COLO829 (cell line): ENCODE data around the gene MICU2.

Experiments used
- DNase-seq: peaks from one replicate; pipeline ENCODE4 v3.0.0; 2012; ENCODE audit warnings: low spot score

Gene MICU2

GRCh38 chr13:21483748-21484147, 120.2 kb downstream of the MICU2 start:
- no peak for DNase-seq

GRCh38 chr13:21481359-21481758, 122.6 kb downstream of the MICU2 start:
- no peak for DNase-seq

- DNase-seq, result peak; percentile 76
Measured at GRCh38 chr13:21478881-21479808, 124.8 kb downstream of the MICU2 start.

GRCh38 chr13:21476893-21477472, 127.0 kb downstream of the MICU2 start:
- DNase-seq, result peak; percentile 51

- no peak for DNase-seq
Measured at GRCh38 chr13:21475115-21475514, 128.9 kb downstream of the MICU2 start.

GRCh38 chr13:21470785-21471184, 133.2 kb downstream of the MICU2 start:
- DNase-seq, result no peak

GRCh38 chr13:21466527-21466926, 137.4 kb downstream of the MICU2 start:
- DNase-seq, result no peak

- DNase-seq, result no peak
Measured at GRCh38 chr13:21465710-21466160, 138.2 kb downstream of the MICU2 start.

GRCh38 chr13:21463424-21463823, 140.5 kb downstream of the MICU2 start:
- DNase-seq, result no peak

- no peak for DNase-seq
Measured at GRCh38 chr13:21461131-21461530, 142.8 kb downstream of the MICU2 start.

GRCh38 chr13:21458813-21459701, 144.9 kb downstream of the MICU2 start, which contains the start of gene ZDHHC20:
ZDHHC20 (minus strand) TSS chr13:21459303; CDS start chr13:21459171, 132 bp downstream.
- DNase-seq, result peak; percentile 87

- DNase-seq, result peak; percentile 26
Measured at GRCh38 chr13:21458451-21458812, 145.5 kb downstream of the MICU2 start.

GRCh38 chr13:21453387-21454081, 150.4 kb downstream of the MICU2 start:
- DNase-seq, result no peak

- no peak for DNase-seq
Measured at GRCh38 chr13:21450936-21451335, 153.0 kb downstream of the MICU2 start.

- DNase-seq, result no peak
Measured at GRCh38 chr13:21446656-21447055, 157.3 kb downstream of the MICU2 start.

GRCh38 chr13:21445759-21446158, 158.2 kb downstream of the MICU2 start:
- no peak for DNase-seq

GRCh38 chr13:21443171-21443570, 160.8 kb downstream of the MICU2 start:
- peak; percentile 19 for DNase-seq
